ENCODE measurements around the gene PTPMT1. TPM values are rescaled to one million over a fixed set of nuclear protein-coding genes. Genes with fewer than 3 reads are reported as not detected.

PTPMT1 gene
- total RNA-seq, 1 donor from 2014 or later, result 27.1 TPM

DNA sequence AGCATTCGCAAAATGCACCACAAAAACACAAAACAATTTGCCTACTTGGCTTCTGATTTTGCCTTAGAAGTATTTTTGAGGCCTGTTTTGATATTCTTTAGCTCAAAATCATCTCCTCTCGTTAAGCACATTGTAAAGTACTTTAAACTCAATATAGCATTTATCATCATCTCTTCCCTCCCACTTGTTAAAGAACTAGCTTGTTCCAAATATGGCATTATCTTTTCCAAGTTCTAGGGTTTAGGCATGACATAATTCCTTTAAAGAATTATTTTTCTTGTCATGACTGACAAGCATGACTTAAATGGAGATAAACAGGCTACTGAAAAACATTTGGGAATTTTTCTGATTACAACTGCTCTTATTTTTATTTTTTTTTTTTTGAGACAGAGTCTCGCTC is 33.7 kb upstream of the PTPMT1 start:
- ChIA-PET POLR2A (interaction anchor here (1.0 kb wide), 1 partner anchor 10 kb away, joined by 3 read pairs; no protein-coding TSS in a partner anchor), CTCF (interaction anchor here (1.1 kb wide), 1 partner anchor 22 kb away, joined by 3 read pairs; no protein-coding TSS in a partner anchor)
- Mint-ChIP-seq H3K4me3 (no peak overlapping the region), H3K9me3 (no peaks in the 10 kb centered on the region), H3K4me1 (peaks cover 38% of the 10 kb centered on the region), H3K27ac (no peak overlapping the region), H3K36me3 (ENCODE audit: low read depth) (peaks cover 33% of the 10 kb centered on the region), H3K27me3 (no peaks in the 10 kb centered on the region)
- DNase-seq, result no peak
- ATAC-seq (ENCODE audit: low read depth), result no peak
- TF ChIP-seq CTCF (IDR thresholded peaks at IDR 0.05), result no peak
- intact Hi-C loops (cut with micrococcal nuclease), result no loop called here

GRCh38 chr11:47532597-47533213 is 32.7 kb upstream of the PTPMT1 start:
- ChIA-PET POLR2A (interaction anchor here (1.0 kb wide), 1 partner anchor 9 kb away, joined by 3 read pairs; no protein-coding TSS in a partner anchor), CTCF (no interaction called here)
- H3K27me3 Mint-ChIP-seq, result no peaks in the 10 kb centered on the region
- no peak overlapping the region for H3K27ac Mint-ChIP-seq
- intact Hi-C loops (cut with micrococcal nuclease), result no loop called here
- no peak for TF ChIP-seq CTCF (IDR thresholded peaks at IDR 0.05)
- peaks cover 33% of the 10 kb centered on the region for H3K36me3 Mint-ChIP-seq (ENCODE audit: low read depth)
- H3K4me3 Mint-ChIP-seq, result no peak overlapping the region
- DNase-seq (no peak), ATAC-seq (ENCODE audit: low read depth) (no peak)
- no peaks in the 10 kb centered on the region for H3K9me3 Mint-ChIP-seq
- H3K4me1 Mint-ChIP-seq, result peaks cover 46% of the 10 kb centered on the region

DNA sequence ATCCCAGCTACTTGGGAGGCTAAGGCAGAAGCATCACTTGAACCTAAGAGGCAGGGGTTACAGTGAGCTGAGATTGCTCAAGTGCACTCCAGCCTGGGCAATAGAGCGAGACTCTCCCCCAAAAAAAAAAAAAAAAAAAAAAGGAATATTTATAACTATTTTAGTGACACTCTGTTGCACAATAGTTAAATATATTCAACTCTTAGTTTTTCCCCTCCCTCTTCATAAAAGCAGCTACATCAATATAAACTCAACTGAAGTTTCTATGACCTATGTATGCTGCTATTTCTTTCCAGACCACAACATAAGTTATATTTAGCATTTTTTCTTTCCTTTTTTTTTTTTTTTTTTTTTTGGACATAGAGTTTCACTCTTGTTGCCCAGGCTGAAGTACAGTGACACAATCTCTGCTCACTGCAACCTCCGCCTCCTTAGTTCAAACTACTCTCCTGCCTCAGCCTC is 31.7 kb upstream of the PTPMT1 start:
- intact Hi-C loops (cut with micrococcal nuclease), result no loop called here
- no peaks in the 10 kb centered on the region for H3K9me3 Mint-ChIP-seq
- no peak for TF ChIP-seq CTCF (IDR thresholded peaks at IDR 0.05)
- DNase-seq (no peak), ATAC-seq (ENCODE audit: low read depth) (no peak)
- H3K27me3 Mint-ChIP-seq, result no peaks in the 10 kb centered on the region
- no peak overlapping the region for H3K4me3 Mint-ChIP-seq
- H3K27ac Mint-ChIP-seq, result no peak overlapping the region
- peaks cover 30% of the 10 kb centered on the region for H3K36me3 Mint-ChIP-seq (ENCODE audit: low read depth)
- peaks cover 49% of the 10 kb centered on the region for H3K4me1 Mint-ChIP-seq
- ChIA-PET CTCF (no interaction called here), POLR2A (interaction anchor here (0.6 to 0.9 kb wide), 3 partner anchors 10 to 226 kb away, joined by 3 to 7 read pairs (median 6); no protein-coding TSS in a partner anchor)

DNA sequence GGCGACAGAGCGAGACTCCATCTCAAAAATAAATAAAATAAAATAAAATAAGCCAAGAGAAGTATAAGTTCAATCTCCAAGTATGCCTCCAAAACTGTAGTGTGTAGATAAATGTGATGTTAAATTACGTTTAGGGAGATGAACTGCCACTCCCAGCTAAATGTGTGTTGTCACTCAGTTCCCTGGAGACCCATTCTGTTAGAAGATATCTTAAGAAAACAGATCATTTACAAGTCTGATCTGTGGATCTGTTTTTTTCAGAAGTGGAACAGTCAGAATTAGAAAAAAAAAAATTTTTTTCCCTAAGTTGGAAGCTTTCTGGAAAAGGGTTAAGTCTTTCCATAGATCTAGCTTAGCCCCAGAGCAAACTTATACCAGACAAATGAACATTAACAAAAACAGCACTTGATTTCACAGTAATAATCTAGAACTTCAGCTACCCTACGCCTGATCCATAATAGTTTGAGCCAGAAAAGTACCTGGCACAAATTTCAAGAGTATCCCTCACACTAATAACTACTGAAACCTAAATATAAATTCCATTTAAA is 30.6 kb upstream of the PTPMT1 start:
- no peak for DNase-seq
- no peak overlapping the region for H3K27ac Mint-ChIP-seq
- intact Hi-C loops (cut with micrococcal nuclease), result no loop called here
- H3K9me3 Mint-ChIP-seq, result no peaks in the 10 kb centered on the region
- no peak for TF ChIP-seq CTCF (IDR thresholded peaks at IDR 0.05)
- H3K36me3 Mint-ChIP-seq (ENCODE audit: low read depth), result peaks cover 31% of the 10 kb centered on the region
- no peak overlapping the region for H3K4me3 Mint-ChIP-seq
- no peak for ATAC-seq (ENCODE audit: low read depth)
- H3K27me3 Mint-ChIP-seq, result no peaks in the 10 kb centered on the region
- ChIA-PET CTCF (no interaction called here), POLR2A (interaction anchor here (0.7 kb wide), 1 partner anchor 9 kb away, joined by 3 read pairs; no protein-coding TSS in a partner anchor)
- peaks cover 59% of the 10 kb centered on the region for H3K4me1 Mint-ChIP-seq

GRCh38 chr11:47536915-47537314 is 28.5 kb upstream of the PTPMT1 start:
- Mint-ChIP-seq H3K4me1 (peaks cover 71% of the 10 kb centered on the region), H3K27me3 (no peaks in the 10 kb centered on the region), H3K4me3 (no peak overlapping the region), H3K9me3 (no peaks in the 10 kb centered on the region), H3K27ac (no peak overlapping the region), H3K36me3 (ENCODE audit: low read depth) (peaks cover 33% of the 10 kb centered on the region)
- TF ChIP-seq CTCF (IDR thresholded peaks at IDR 0.05), result no peak
- ATAC-seq (ENCODE audit: low read depth), result no peak
- no peak for DNase-seq
- CTCF ChIA-PET, result no interaction called here
- POLR2A ChIA-PET, result interaction anchor here (0.7 to 0.9 kb wide), 2 partner anchors 19 to 344 kb away, joined by 3 to 5 read pairs; no protein-coding TSS in a partner anchor
- intact Hi-C loops (cut with micrococcal nuclease), result no loop called here

Measured in activated B cell treated with CpG ODN at 0.5 μM for 24 hours (primary cell).